HK-2 (cell line): Measurements from ENCODE around the gene UBE3C.

Source experiments
- DNase-seq: peaks from one replicate; pipeline ENCODE4 v3.0.0-alpha.2; 2018; ENCODE audit not compliant: unreplicated experiment

The UBE3C gene

GRCh38 chr7:157177333-157177982, 38.7 kb downstream of the UBE3C start:
- no peak for DNase-seq

GRCh38 chr7:157177983-157178381, 39.3 kb downstream of the UBE3C start:
- DNase-seq, result no peak

- DNase-seq, result no peak
These were observed 45.1 kb downstream of the UBE3C start for GRCh38 chr7:157183832-157184231.

GRCh38 chr7:157188091-157188665, 49.5 kb downstream of the UBE3C start:
- no peak for DNase-seq

GRCh38 chr7:157189405-157189804, 50.7 kb downstream of the UBE3C start:
- DNase-seq, result no peak

GRCh38 chr7:157192861-157193260, 54.1 kb downstream of the UBE3C start:
- no peak for DNase-seq

- DNase-seq, result no peak
These were observed 54.5 kb downstream of the UBE3C start for GRCh38 chr7:157193274-157193673.

GRCh38 chr7:157194948-157195347, 56.2 kb downstream of the UBE3C start:
- DNase-seq, result no peak

GRCh38 chr7:157195868-157196267, 57.1 kb downstream of the UBE3C start:
- DNase-seq, result no peak

- no peak for DNase-seq
These were observed 65.4 kb downstream of the UBE3C start for GRCh38 chr7:157204134-157204533.

GRCh38 chr7:157205438-157205837, 66.7 kb downstream of the UBE3C start:
- DNase-seq, result no peak

- DNase-seq, result no peak
These were observed 70.1 kb downstream of the UBE3C start for GRCh38 chr7:157208571-157209413.

- DNase-seq, result no peak
These were observed 72.0 kb downstream of the UBE3C start for GRCh38 chr7:157210682-157211081.

GRCh38 chr7:157211690-157212089, 73.0 kb downstream of the UBE3C start:
- no peak for DNase-seq

- no peak for DNase-seq
These were observed 80.4 kb downstream of the UBE3C start for GRCh38 chr7:157219154-157219553.

- no peak for DNase-seq
These were observed 82.3 kb downstream of the UBE3C start for GRCh38 chr7:157220916-157221569.

GRCh38 chr7:157222687-157223086, 84.0 kb downstream of the UBE3C start:
- DNase-seq, result no peak

GRCh38 chr7:157224627-157225026, 85.9 kb downstream of the UBE3C start:
- no peak for DNase-seq

- DNase-seq, result peak; percentile 16
These were observed 90.2 kb downstream of the UBE3C start for GRCh38 chr7:157228864-157229422.

GRCh38 chr7:157233677-157234076, 95.0 kb downstream of the UBE3C start:
- DNase-seq, result no peak

- DNase-seq, result no peak
These were observed 95.5 kb downstream of the UBE3C start for GRCh38 chr7:157234271-157234670.
